Inferior parietal cortex (tissue), 1 donor: ENCODE results near the gene DLGAP1.

Experiments used
- DNase-seq: peaks from one replicate; pipeline ENCODE4 v3.0.0-alpha.2; 2016; ENCODE audit errors: extremely low spot score

The DLGAP1 gene

GRCh38 chr18:3468833-3469232, 986.3 kb downstream of the DLGAP1 start:
- no peak for DNase-seq

DNA sequence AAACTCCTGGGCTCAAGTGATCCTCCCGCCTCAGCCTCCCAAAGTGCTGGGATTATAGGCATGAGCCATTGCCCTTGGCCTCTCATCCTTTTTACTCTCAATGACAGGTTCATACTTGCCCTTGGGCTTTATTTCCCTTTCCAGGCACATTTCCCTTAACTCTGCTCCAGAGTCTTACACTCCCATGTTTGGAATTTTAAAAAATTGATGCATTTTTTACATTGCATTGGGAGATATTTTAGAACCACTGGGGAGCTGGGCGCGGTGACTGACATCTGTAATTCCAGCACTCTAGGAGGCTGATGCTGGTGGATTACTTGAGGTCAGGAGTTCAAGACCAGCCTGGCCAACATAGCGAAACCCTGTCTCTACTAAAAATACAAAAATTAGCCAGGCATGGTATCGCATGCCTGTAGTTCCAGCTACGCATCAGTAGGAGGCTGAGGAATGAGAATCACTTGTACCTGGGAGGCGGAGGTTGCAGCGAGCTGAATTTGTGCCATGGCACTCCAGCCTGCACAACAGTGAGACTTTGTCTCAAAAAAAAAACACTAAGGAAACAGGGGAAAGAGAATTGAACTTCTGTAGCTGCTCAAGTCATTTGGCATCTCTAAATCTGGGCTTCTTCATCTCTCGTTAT, 986.9 kb downstream of the DLGAP1 start:
- no peak for DNase-seq

DNA sequence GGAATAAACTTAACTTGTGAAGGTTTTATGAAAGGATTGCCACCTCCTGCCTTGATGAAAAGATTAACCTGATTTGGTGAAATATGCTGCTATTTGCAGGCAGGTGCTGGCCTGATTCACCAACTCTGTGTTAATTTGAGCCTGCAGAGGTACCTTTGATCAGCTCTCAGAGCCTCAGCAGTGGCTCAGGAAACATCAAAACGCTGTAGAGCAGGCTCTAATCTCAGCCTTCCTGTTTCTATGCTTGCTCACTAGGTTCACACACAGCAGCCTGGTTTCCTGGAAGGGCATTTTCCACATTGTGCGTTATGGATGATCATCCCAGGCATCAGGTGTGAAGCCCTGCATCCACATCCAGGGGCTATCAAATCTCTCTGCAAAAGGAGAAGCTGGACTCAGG, 988.2 kb downstream of the DLGAP1 start:
- no peak for DNase-seq

DNA sequence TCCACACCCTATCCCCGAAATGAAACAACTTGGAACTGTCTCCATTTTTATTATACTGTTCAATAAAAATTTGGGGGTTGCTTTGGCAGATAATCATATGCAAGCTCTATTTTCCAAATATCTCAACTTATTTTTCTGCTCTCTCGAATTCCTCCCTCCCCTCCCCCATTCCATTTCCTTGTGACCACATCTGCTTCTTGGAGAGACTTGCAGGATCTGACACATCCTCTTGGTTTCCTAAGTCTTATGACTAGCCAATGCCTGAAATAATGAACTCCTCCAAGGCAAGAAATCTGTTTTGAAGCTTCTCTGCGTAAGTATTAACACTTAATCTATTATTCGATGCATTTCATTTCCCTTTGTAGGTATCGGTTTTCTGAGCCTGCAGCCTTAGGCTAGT, 989.1 kb downstream of the DLGAP1 start:
- no peak for DNase-seq

- no peak for DNase-seq
Measured at GRCh38 chr18:3463051-3463450, 992.1 kb downstream of the DLGAP1 start.

GRCh38 chr18:3461704-3462103, 993.4 kb downstream of the DLGAP1 start:
- DNase-seq: no peak

DNA sequence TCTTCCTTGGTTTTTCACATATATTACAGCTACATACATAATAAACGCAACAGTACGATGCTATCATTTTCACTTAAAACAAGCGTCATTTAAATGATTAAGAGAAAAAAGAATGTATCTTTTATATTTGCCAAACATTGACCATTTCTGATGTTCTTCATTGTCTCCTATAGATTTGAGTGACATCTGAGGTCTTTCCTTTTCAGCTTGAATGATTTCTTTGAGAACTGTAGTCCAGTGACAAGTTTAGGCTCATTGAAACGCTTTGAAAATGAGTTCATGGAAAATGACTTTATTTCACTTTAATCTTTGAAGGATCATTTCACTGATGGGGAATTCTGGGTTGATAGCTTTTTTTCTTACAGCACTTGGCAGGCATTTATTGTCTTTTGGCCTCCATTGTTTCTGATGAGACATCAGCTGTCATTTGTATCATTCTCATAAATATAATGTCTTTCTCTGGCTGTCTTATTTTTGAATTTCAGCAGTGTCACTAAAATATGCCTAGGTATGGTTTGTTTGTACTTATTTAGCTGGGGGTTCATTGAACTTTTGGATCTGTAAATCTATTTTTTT, 994.2 kb downstream of the DLGAP1 start:
- DNase-seq: no peak

- peak; percentile 51 for DNase-seq
Measured at GRCh38 chr18:3458952-3459853, 995.9 kb downstream of the DLGAP1 start.

GRCh38 chr18:3458378-3458777, 996.7 kb downstream of the DLGAP1 start:
- no peak for DNase-seq

GRCh38 chr18:3457261-3457724, 997.8 kb downstream of the DLGAP1 start:
- DNase-seq: no peak

DNA sequence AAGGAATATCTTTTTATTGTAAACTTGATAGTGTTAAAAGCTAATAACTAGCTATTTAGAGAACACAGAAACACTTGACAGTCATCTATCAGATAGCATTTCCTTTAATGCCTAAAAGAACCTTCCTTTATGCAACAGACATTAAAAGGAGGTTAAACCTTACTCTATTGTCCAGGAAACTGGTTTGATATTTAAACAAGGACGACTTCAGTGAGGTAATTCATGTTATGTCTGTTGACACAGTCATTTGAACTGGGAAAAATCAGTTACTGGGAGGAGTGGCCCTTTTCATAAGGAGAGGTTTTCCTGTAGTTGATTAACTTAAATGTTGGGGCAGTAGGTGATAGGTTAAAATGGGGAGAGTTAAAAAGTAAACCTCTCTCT, 998.4 kb downstream of the DLGAP1 start:
- no peak for DNase-seq

DNA sequence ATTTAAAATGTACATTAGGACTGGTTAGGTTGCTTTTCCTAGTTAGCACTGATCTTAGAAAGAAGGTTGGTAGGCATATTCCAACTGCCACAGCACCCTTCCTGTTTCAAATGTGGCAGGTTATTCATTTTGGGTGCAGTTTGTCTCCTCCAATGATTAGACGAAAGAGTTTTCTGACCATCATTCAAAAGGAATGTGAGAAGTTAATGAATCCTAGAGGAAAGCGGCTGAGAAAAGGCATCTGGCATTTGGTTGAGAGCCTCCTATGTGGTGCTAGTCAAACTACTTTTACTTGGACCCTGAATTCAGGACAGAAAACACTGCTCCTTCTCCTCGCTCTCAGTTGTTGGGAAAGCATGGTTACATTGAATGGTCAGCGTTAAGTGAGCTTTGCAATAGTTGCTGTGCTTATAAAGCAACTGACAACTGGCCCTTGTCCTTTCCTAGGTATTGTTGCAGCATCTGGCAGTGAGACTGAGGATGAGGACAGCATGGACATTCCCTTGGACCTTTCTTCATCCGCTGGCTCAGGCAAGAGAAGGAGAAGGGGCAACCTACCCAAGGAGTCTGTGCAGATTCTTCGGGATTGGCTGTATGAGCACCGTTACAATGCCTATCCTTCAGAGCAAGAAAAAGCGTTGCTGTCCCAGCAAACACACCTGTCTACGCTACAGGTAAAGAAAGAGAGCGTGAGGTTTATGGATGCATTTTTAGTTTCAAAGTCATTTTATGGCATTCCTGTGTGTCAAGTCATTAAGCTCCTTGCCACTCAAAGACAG, 999.0 kb downstream of the DLGAP1 start:
- no peak for DNase-seq

- no peak for DNase-seq
Measured at GRCh38 chr18:3455090-3455635, 999.9 kb downstream of the DLGAP1 start.

GRCh38 chr18:3454365-3455089, 1000.6 kb downstream of the DLGAP1 start:
- no peak for DNase-seq

DNA sequence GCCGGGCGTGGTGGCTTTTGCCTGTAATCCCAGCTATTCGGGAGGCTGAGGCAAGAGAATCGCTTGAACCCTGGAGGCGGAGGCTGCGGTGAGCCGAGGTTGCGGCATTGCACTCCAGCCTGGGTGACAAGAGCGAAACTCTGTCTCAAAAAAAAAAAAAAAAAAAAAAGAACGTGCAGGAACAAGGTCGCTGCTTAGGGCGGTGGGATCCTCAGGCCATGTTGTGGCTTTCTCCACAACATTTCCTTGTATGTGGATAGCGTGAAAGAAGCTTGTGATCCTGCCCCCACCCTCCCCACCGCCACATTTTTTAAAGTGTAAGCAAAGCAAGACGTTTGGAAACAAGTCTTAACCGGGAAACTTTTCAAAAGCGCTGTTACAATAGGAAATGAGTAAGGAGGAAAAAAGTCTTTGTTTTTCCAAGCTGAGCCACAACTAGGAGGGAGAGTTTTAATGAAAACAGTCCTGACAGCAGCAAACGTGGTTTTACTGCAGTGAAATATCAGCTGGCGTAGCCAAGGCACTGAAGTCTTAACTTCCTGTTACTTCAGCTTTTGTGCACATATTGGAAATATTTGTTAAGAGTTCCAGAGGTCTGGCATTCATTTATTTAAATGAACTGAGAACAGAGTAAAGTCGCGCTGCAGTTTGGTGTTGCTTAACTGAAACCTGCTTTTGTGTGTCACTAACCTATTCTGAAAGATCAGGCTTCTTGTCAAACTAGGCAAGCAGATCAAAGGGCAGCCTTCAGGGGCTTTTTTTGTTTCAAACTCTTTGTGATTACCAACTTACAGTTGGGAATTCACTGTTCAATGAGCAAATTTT, 1001.4 kb downstream of the DLGAP1 start:
- no peak for DNase-seq

- no peak for DNase-seq
Measured at GRCh38 chr18:3452750-3453539, 1002.2 kb downstream of the DLGAP1 start.

- no peak for DNase-seq
Measured at GRCh38 chr18:3451989-3452749, 1002.9 kb downstream of the DLGAP1 start.

GRCh38 chr18:3451183-3451988, 1003.7 kb downstream of the DLGAP1 start:
- DNase-seq: peak; percentile 87
